ENCODE data around the gene PLCD1.

DNA sequence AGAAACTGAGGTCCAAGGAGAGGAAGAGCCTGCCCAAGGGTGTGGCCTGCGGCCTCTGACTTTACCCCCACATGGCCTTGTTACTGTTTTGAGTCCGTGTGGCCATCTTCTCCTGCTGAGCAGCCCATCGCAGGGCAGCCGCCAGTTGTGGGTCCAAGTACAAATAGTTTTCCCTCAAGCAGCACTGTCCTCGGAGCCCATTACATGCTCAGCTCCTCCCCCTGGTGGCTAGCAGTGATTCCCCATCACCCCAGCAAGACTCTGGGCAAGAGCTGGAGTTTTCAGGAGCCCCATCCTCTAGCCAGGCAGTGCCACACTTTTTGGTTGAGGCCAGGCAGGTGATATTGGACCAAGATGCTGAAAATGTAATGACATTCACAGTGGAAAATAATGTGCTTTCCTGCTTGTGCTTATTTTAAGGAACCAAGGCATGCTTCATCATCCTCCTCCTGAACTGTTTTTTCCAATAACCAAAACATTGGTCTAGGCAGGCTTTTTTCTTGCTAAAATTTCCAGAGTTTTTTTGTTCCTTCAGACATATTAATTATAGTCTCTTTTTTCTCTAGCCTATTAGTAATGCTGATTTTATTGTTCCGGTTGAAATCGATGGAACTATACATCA, 62.1 kb downstream of the PLCD1 start:
- no peak for TF ChIP-seq JUND (IDR thresholded peaks at IDR 0.05; ENCODE audit: low read length)
- no peak for TF ChIP-seq HDAC2 (IDR thresholded peaks at IDR 0.05; ENCODE audit: borderline replicate concordance in 1 of 2, low read depth in 2 of 2, low read length in 2 of 2)
- no peak for TF ChIP-seq POLR2A (IDR thresholded peaks at IDR 0.05; ENCODE audit: control extremely low read depth in 1 of 2, low read depth in 2 of 2, low read length in 2 of 2)
- TF ChIP-seq, protein P1, sequence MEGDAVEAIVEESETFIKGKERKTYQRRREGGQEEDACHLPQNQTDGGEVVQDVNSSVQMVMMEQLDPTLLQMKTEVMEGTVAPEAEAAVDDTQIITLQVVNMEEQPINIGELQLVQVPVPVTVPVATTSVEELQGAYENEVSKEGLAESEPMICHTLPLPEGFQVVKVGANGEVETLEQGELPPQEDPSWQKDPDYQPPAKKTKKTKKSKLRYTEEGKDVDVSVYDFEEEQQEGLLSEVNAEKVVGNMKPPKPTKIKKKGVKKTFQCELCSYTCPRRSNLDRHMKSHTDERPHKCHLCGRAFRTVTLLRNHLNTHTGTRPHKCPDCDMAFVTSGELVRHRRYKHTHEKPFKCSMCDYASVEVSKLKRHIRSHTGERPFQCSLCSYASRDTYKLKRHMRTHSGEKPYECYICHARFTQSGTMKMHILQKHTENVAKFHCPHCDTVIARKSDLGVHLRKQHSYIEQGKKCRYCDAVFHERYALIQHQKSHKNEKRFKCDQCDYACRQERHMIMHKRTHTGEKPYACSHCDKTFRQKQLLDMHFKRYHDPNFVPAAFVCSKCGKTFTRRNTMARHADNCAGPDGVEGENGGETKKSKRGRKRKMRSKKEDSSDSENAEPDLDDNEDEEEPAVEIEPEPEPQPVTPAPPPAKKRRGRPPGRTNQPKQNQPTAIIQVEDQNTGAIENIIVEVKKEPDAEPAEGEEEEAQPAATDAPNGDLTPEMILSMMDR (IDR thresholded peaks at IDR 0.05; ENCODE audit: control extremely low read depth in 1 of 3, insufficient read depth in 1 of 3, low read depth in 1 of 3, low read length in 3 of 3), result peak; percentile 91 to 98 (median 92)
- TF ChIP-seq, protein P2, sequence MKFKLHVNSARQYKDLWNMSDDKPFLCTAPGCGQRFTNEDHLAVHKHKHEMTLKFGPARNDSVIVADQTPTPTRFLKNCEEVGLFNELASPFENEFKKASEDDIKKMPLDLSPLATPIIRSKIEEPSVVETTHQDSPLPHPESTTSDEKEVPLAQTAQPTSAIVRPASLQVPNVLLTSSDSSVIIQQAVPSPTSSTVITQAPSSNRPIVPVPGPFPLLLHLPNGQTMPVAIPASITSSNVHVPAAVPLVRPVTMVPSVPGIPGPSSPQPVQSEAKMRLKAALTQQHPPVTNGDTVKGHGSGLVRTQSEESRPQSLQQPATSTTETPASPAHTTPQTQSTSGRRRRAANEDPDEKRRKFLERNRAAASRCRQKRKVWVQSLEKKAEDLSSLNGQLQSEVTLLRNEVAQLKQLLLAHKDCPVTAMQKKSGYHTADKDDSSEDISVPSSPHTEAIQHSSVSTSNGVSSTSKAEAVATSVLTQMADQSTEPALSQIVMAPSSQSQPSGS (IDR thresholded peaks at IDR 0.05; ENCODE audit: low read length), result no peak
- TF ChIP-seq CHD1 (IDR thresholded peaks at IDR 0.05; ENCODE audit: low read depth, low read length), result no peak
- no peak for TF ChIP-seq SUZ12 (IDR thresholded peaks at IDR 0.05; ENCODE audit: low read length)
- TF ChIP-seq KDM1A (IDR thresholded peaks at IDR 0.05; ENCODE audit: borderline replicate concordance, low read length), result no peak
- TF ChIP-seq ZNF274 (IDR thresholded peaks at IDR 0.05; ENCODE audit: borderline replicate concordance, extremely low read depth, low read length), result no peak
- TF ChIP-seq SP1 (IDR thresholded peaks at IDR 0.05; ENCODE audit: low read depth, low read length), result no peak
- TF ChIP-seq BCL11A (IDR thresholded peaks at IDR 0.05; ENCODE audit: low read depth in 2 of 2, low read length in 2 of 2), result no peak
- TF ChIP-seq POLR2AphosphoS5 (IDR thresholded peaks at IDR 0.05; ENCODE audit: low read depth, low read length), result no peak
